A204.1 (cell line): ENCODE measurements around the gene MYT1.
"Not testable (repeated sequence)": the region's sequence is repeated elsewhere in the genome, so short reads cannot be mapped to it uniquely, and the experiment has no call there.

ENCODE experiments used
- FAIRE-seq: peaks from 2 replicates; lab custom pipeline; 2012; peaks lifted over from hg19 to GRCh38; lab: Jason Lieb, UNC

Gene MYT1

GRCh38 chr20:64169091-64169560 is 4.9 kb downstream of the MYT1 start:
- FAIRE-seq: no peak

GRCh38 chr20:64171211-64171610 is 7.0 kb downstream of the MYT1 start:
- no peak for FAIRE-seq

GRCh38 chr20:64173116-64173515 is 8.9 kb downstream of the MYT1 start:
- no peak for FAIRE-seq

GRCh38 chr20:64176551-64176950 is 12.3 kb downstream of the MYT1 start:
- FAIRE-seq: no peak

- FAIRE-seq: no peak
These were observed 12.7 kb downstream of the MYT1 start for GRCh38 chr20:64176971-64177370.

GRCh38 chr20:64177384-64177783 is 13.1 kb downstream of the MYT1 start:
- FAIRE-seq: no peak

GRCh38 chr20:64177787-64178186 is 13.5 kb downstream of the MYT1 start:
- FAIRE-seq: no peak

- not testable (repeated sequence) for FAIRE-seq
These were observed 14.7 kb downstream of the MYT1 start for GRCh38 chr20:64178925-64179324.

- FAIRE-seq: no peak
These were observed 15.6 kb downstream of the MYT1 start for GRCh38 chr20:64179805-64180204.

GRCh38 chr20:64180673-64181072 is 16.4 kb downstream of the MYT1 start:
- no peak for FAIRE-seq

GRCh38 chr20:64181391-64181790 is 17.1 kb downstream of the MYT1 start:
- no peak for FAIRE-seq

- FAIRE-seq: no peak
These were observed 18.1 kb downstream of the MYT1 start for GRCh38 chr20:64182146-64182865.

GRCh38 chr20:64183313-64183712 is 19.1 kb downstream of the MYT1 start:
- FAIRE-seq: no peak

- FAIRE-seq: no peak
These were observed 20.5 kb downstream of the MYT1 start for GRCh38 chr20:64184795-64185194.

GRCh38 chr20:64185276-64185900 is 21.1 kb downstream of the MYT1 start:
- FAIRE-seq: no peak

- FAIRE-seq: no peak
These were observed 21.9 kb downstream of the MYT1 start for GRCh38 chr20:64186071-64186598.

- FAIRE-seq: not testable (repeated sequence)
These were observed 23.0 kb downstream of the MYT1 start for GRCh38 chr20:64187213-64187612.

GRCh38 chr20:64188091-64188490 is 23.8 kb downstream of the MYT1 start:
- no peak for FAIRE-seq

- FAIRE-seq: no peak
These were observed 24.7 kb downstream of the MYT1 start for GRCh38 chr20:64188682-64189529.

GRCh38 chr20:64189530-64189966 is 25.3 kb downstream of the MYT1 start:
- FAIRE-seq: no peak

- no peak for FAIRE-seq
These were observed 25.7 kb downstream of the MYT1 start for GRCh38 chr20:64189986-64190385.

- FAIRE-seq: no peak
These were observed 26.8 kb downstream of the MYT1 start for GRCh38 chr20:64191002-64191401.

GRCh38 chr20:64192406-64192805 is 28.2 kb downstream of the MYT1 start:
- FAIRE-seq: no peak
